HEK293 (cell line): ENCODE measurements around the gene CASZ1.

Experiments used
- CTCF ChIA-PET: fragments of 350-600 bp; formaldehyde crosslinking; extraction: SDS; loops from one replicate; lab custom pipeline; 2021; ENCODE audit warnings: antibody characterized with exemption; lab: Yijun Ruan, JAX
- POLR2A ChIA-PET: fragments of 300-600 bp; formaldehyde crosslinking; extraction: SDS; loops from one replicate; lab custom pipeline; 2020; ENCODE audit warnings: antibody characterized with exemption, inconsistent platforms; lab: Yijun Ruan, JAX
- H3K27ac ChIP-seq: fragments of 200-500 bp; sonication (Bioruptor generic); 2 replicates; pipeline ENCODE4 v1.5.1; 2014; ENCODE audit warnings: low read depth, low read length, control low read depth, inconsistent platforms; ENCODE audit errors: extremely low read depth
- H3K36me3 ChIP-seq, 2 experiments: fragments of 200-500 bp in 1 of 2; sonication (Bioruptor generic) in 1 of 2; 1 replicate in 1 of 2; 2 replicates in 1 of 2; pipeline ENCODE4 v1.5.1; 2014 to 2017; ENCODE audit warnings: inconsistent platforms in 2 of 2, low read length in 2 of 2; ENCODE audit not compliant: control insufficient read depth in 2 of 2, insufficient read depth in 1 of 2
- H3K4me1 ChIP-seq: fragments of 200-500 bp; sonication (Bioruptor generic); 2 replicates; pipeline ENCODE4 v1.5.1; 2014; ENCODE audit warnings: mild to moderate bottlenecking, low read length, inconsistent platforms; ENCODE audit not compliant: control insufficient read depth, insufficient read depth
- H3K4me3 ChIP-seq: 2 replicates; pipeline ENCODE4 v1.5.1; 2011; ENCODE audit warnings: low read depth, mild to moderate bottlenecking, control low read depth, low read length, moderate library complexity
- H3K9me3 ChIP-seq: fragments of 200-500 bp; sonication (Bioruptor generic); 2 replicates; pipeline ENCODE4 v1.5.1; 2014; ENCODE audit warnings: low read depth, low read length, inconsistent platforms; ENCODE audit not compliant: control insufficient read depth, insufficient read depth
- ATF2 ChIP-seq: fragments of 450-650 bp; formaldehyde crosslinking; IDR thresholded peaks from 2 replicates; pipeline ENCODE4 v1.5.1; 2016; ENCODE audit warnings: missing biosample characterization, missing genetic modification characterization, low read depth
- RBAK ChIP-seq: fragments of 450-650 bp; formaldehyde crosslinking; IDR thresholded peaks from 2 replicates; pipeline ENCODE4 v1.5.1; 2016; ENCODE audit warnings: missing biosample characterization, missing genetic modification characterization
- SCRT1 ChIP-seq: fragments of 450-650 bp; formaldehyde crosslinking; IDR thresholded peaks from 2 replicates; pipeline ENCODE4 v1.5.1; 2016; ENCODE audit warnings: missing biosample characterization, missing genetic modification characterization, borderline replicate concordance
- ZBTB1 ChIP-seq: fragments of 450-650 bp; formaldehyde crosslinking; IDR thresholded peaks from 2 replicates; pipeline ENCODE4 v1.5.1; 2016; ENCODE audit warnings: missing biosample characterization, missing genetic modification characterization
- ZBTB20 ChIP-seq: fragments of 450-650 bp; formaldehyde crosslinking; IDR thresholded peaks from 2 replicates; pipeline ENCODE4 v1.5.1; 2016; ENCODE audit warnings: missing biosample characterization, missing genetic modification characterization
- ZBTB7A ChIP-seq: fragments of 450-650 bp; formaldehyde crosslinking; IDR thresholded peaks from 2 replicates; pipeline ENCODE4 v1.5.1; 2016; ENCODE audit warnings: low read depth, missing biosample characterization, missing genetic modification characterization
- ZBTB8A ChIP-seq: fragments of 450-650 bp; formaldehyde crosslinking; IDR thresholded peaks from 2 replicates; pipeline ENCODE4 v1.5.1; 2016; ENCODE audit warnings: missing biosample characterization, missing genetic modification characterization
- ZIC2 ChIP-seq: fragments of 450-650 bp; formaldehyde crosslinking; IDR thresholded peaks from 2 replicates; pipeline ENCODE4 v1.5.1; 2016; ENCODE audit warnings: missing biosample characterization, missing genetic modification characterization
- ZNF138 ChIP-seq: fragments of 450-650 bp; formaldehyde crosslinking; IDR thresholded peaks from 2 replicates; pipeline ENCODE4 v1.5.1; 2016; ENCODE audit warnings: missing biosample characterization, missing genetic modification characterization, borderline replicate concordance
- ZNF184 ChIP-seq: fragments of 450-650 bp; IDR thresholded peaks from 2 replicates; pipeline ENCODE4 v1.5.1; 2018; ENCODE audit warnings: missing biosample characterization, mild to moderate bottlenecking, missing genetic modification characterization
- ZNF26 ChIP-seq: fragments of 450-650 bp; formaldehyde crosslinking; IDR thresholded peaks from 2 replicates; pipeline ENCODE4 v1.5.1; 2016; ENCODE audit warnings: missing biosample characterization, missing genetic modification characterization
- ZNF266 ChIP-seq: fragments of 450-650 bp; formaldehyde crosslinking; IDR thresholded peaks from 2 replicates; pipeline ENCODE4 v1.5.1; 2016; ENCODE audit warnings: missing biosample characterization, missing genetic modification characterization, low read depth
- ZNF354C ChIP-seq: fragments of 450-650 bp; formaldehyde crosslinking; IDR thresholded peaks from 2 replicates; pipeline ENCODE4 v1.5.1; 2016; ENCODE audit warnings: missing biosample characterization, missing genetic modification characterization, low read depth, borderline replicate concordance
- ZNF404 ChIP-seq: fragments of 450-650 bp; formaldehyde crosslinking; IDR thresholded peaks from 2 replicates; pipeline ENCODE4 v1.5.1; 2017; ENCODE audit warnings: missing biosample characterization, missing genetic modification characterization
- ZNF473 ChIP-seq: fragments of 450-650 bp; formaldehyde crosslinking; IDR thresholded peaks from 2 replicates; pipeline ENCODE4 v1.5.1; 2017; ENCODE audit warnings: missing biosample characterization, missing genetic modification characterization
- ZNF510 ChIP-seq: fragments of 450-650 bp; formaldehyde crosslinking; IDR thresholded peaks from 2 replicates; pipeline ENCODE4 v1.5.1; 2018; ENCODE audit warnings: mild to moderate bottlenecking, missing genetic modification characterization, missing biosample characterization; ENCODE audit not compliant: insufficient replicate concordance
- ZNF521 ChIP-seq: fragments of 450-650 bp; formaldehyde crosslinking; IDR thresholded peaks from 2 replicates; pipeline ENCODE4 v1.5.1; 2017; ENCODE audit warnings: missing biosample characterization, mild to moderate bottlenecking, missing genetic modification characterization
- ZNF571 ChIP-seq: fragments of 450-650 bp; formaldehyde crosslinking; IDR thresholded peaks from 2 replicates; pipeline ENCODE4 v1.5.0; 2017; ENCODE audit warnings: missing biosample characterization, missing genetic modification characterization
- ZSCAN16 ChIP-seq: fragments of 450-650 bp; formaldehyde crosslinking; IDR thresholded peaks from 2 replicates; pipeline ENCODE4 v1.5.1; 2016; ENCODE audit warnings: missing biosample characterization, missing genetic modification characterization
- ZSCAN5A ChIP-seq: fragments of 450-650 bp; formaldehyde crosslinking; IDR thresholded peaks from 2 replicates; pipeline ENCODE4 v1.5.1; 2016; ENCODE audit warnings: missing biosample characterization, missing genetic modification characterization
- TF ChIP-seq, protein P1 (sequence below): fragments of 450-650 bp; formaldehyde crosslinking; IDR thresholded peaks from 2 replicates; pipeline ENCODE4 v1.5.1; 2016; ENCODE audit warnings: missing biosample characterization, missing genetic modification characterization, borderline replicate concordance

CASZ1 gene

GRCh38 chr1:10625076-10625475 lies 171.4 kb downstream of the CASZ1 start (continued):
- TF ChIP-seq SCRT1 (tag by site-specific recombination) (no peak), ZBTB20 (tag by site-specific recombination) (no peak), ATF2 (tag by site-specific recombination) (no peak), ZSCAN5A (no peak), ZNF138 (tag by site-specific recombination) (no peak), ZBTB1 (no peak), ZNF404 (tag by site-specific recombination) (no peak)

- no peaks in the 10 kb centered on the region for H3K4me1 ChIP-seq
- no peaks in the 10 kb centered on the region for H3K9me3 ChIP-seq
- ChIA-PET POLR2A (no interaction called here), CTCF (interaction anchor here (0.5 to 1.0 kb wide), 3 partner anchors 18 to 574 kb away, joined by 3 to 5 read pairs (median 4); no protein-coding TSS in a partner anchor)
- H3K4me3 ChIP-seq = no peak overlapping the region
- peaks cover 0 to 29% of the 10 kb centered on the region in 2 experiments; a peak in 1 of 3 replicates for H3K36me3 ChIP-seq
- no peak for TF ChIP-seq ZNF510
- H3K27ac ChIP-seq = no peak overlapping the region
Observed at GRCh38 chr1:10624256-10625050, 172.0 kb downstream of the CASZ1 start.

- Histone ChIP-seq H3K4me3 (no peak overlapping the region), H3K27ac (no peak overlapping the region), H3K4me1 (no peaks in the 10 kb centered on the region), H3K9me3 (no peaks in the 10 kb centered on the region), H3K36me3 (peaks cover 0 to 26% of the 10 kb centered on the region in 2 experiments; a peak in 1 of 3 replicates)
- CTCF ChIA-PET = interaction anchor here (0.5 kb wide), 1 partner anchor 574 kb away, joined by 4 read pairs; no protein-coding TSS in a partner anchor
- POLR2A ChIA-PET = no interaction called here
- TF ChIP-seq ZNF521 (tag by site-specific recombination) = no peak
- no peak for TF ChIP-seq ZNF26 (tag by site-specific recombination)
- TF ChIP-seq ZNF473 (tag by site-specific recombination) = no peak
- TF ChIP-seq ZNF571 = no peak
- no peak for TF ChIP-seq ZNF266 (tag by site-specific recombination)
- no peak for TF ChIP-seq ZBTB8A (tag by site-specific recombination)
- TF ChIP-seq ZNF184 (tag by site-specific recombination) = no peak
- TF ChIP-seq, protein P1, sequence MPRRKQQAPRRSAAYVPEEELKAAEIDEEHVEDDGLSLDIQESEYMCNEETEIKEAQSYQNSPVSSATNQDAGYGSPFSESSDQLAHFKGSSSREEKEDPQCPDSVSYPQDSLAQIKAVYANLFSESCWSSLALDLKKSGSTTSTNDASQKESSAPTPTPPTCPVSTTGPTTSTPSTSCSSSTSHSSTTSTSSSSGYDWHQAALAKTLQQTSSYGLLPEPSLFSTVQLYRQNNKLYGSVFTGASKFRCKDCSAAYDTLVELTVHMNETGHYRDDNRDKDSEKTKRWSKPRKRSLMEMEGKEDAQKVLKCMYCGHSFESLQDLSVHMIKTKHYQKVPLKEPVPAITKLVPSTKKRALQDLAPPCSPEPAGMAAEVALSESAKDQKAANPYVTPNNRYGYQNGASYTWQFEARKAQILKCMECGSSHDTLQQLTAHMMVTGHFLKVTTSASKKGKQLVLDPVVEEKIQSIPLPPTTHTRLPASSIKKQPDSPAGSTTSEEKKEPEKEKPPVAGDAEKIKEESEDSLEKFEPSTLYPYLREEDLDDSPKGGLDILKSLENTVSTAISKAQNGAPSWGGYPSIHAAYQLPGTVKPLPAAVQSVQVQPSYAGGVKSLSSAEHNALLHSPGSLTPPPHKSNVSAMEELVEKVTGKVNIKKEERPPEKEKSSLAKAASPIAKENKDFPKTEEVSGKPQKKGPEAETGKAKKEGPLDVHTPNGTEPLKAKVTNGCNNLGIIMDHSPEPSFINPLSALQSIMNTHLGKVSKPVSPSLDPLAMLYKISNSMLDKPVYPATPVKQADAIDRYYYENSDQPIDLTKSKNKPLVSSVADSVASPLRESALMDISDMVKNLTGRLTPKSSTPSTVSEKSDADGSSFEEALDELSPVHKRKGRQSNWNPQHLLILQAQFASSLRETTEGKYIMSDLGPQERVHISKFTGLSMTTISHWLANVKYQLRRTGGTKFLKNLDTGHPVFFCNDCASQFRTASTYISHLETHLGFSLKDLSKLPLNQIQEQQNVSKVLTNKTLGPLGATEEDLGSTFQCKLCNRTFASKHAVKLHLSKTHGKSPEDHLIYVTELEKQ (tag by site-specific recombination) = no peak
- TF ChIP-seq RBAK = no peak
- no peak for TF ChIP-seq ZSCAN16 (tag by site-specific recombination)
- no peak for TF ChIP-seq SCRT1 (tag by site-specific recombination)
- TF ChIP-seq ZIC2 = no peak
- no peak for TF ChIP-seq ZBTB7A (tag by site-specific recombination)
- TF ChIP-seq ZNF138 (tag by site-specific recombination) = no peak
- no peak for TF ChIP-seq ZNF354C (tag by site-specific recombination)
Observed at GRCh38 chr1:10623686-10624145, 172.7 kb downstream of the CASZ1 start.
